ENCODE results near the gene MBTPS1.

The MBTPS1 gene

GRCh38 chr16:84074721-84075120 lies 42.0 kb downstream of the MBTPS1 start:
- DNase-seq (ENCODE audit: low read depth in 2 of 2), result no peak

GRCh38 chr16:84072014-84072413 lies 44.7 kb downstream of the MBTPS1 start:
- no peak for DNase-seq (ENCODE audit: low read depth in 2 of 2)

- DNase-seq (ENCODE audit: low read depth in 2 of 2), result no peak
Observed at GRCh38 chr16:84071121-84071520, 45.6 kb downstream of the MBTPS1 start.

GRCh38 chr16:84069540-84069939 lies 47.2 kb downstream of the MBTPS1 start:
- no peak for DNase-seq (ENCODE audit: low read depth in 2 of 2)

GRCh38 chr16:84068783-84069462 lies 47.8 kb downstream of the MBTPS1 start:
- DNase-seq (ENCODE audit: low read depth in 2 of 2), result no peak

GRCh38 chr16:84068041-84068440 lies 48.7 kb downstream of the MBTPS1 start:
- DNase-seq (ENCODE audit: low read depth in 2 of 2), result no peak

GRCh38 chr16:84067640-84068039 lies 49.1 kb downstream of the MBTPS1 start:
- DNase-seq (ENCODE audit: low read depth in 2 of 2), result no peak

GRCh38 chr16:84065536-84066132 lies 51.1 kb downstream of the MBTPS1 start:
- peak; percentile 20 to 23 for DNase-seq (ENCODE audit: low read depth in 2 of 2)

- DNase-seq (ENCODE audit: low read depth in 2 of 2), result no peak
Observed at GRCh38 chr16:84063980-84064379, 52.8 kb downstream of the MBTPS1 start.

- peak; percentile 16 to 25 for DNase-seq (ENCODE audit: low read depth in 2 of 2)
Observed at GRCh38 chr16:84062734-84063640, 53.8 kb downstream of the MBTPS1 start.

GRCh38 chr16:84061236-84061819 lies 55.4 kb downstream of the MBTPS1 start:
- DNase-seq (ENCODE audit: low read depth in 2 of 2), result no peak

- no peak for DNase-seq (ENCODE audit: low read depth in 2 of 2)
Observed at GRCh38 chr16:84059946-84060901, 56.5 kb downstream of the MBTPS1 start.

GRCh38 chr16:84059111-84059510 lies 57.6 kb downstream of the MBTPS1 start:
- no peak for DNase-seq (ENCODE audit: low read depth in 2 of 2)

- DNase-seq (ENCODE audit: low read depth in 2 of 2), result no peak
Observed at GRCh38 chr16:84058664-84059063, 58.1 kb downstream of the MBTPS1 start.

GRCh38 chr16:84058211-84058610 lies 58.5 kb downstream of the MBTPS1 start:
- no peak for DNase-seq (ENCODE audit: low read depth in 2 of 2)

- DNase-seq (ENCODE audit: low read depth in 2 of 2), result no peak
Observed at GRCh38 chr16:84056933-84057332, 59.8 kb downstream of the MBTPS1 start.

GRCh38 chr16:84055801-84056634 lies 60.7 kb downstream of the MBTPS1 start:
- no peak for DNase-seq (ENCODE audit: low read depth in 2 of 2)

GRCh38 chr16:84055366-84055765 lies 61.4 kb downstream of the MBTPS1 start:
- no peak for DNase-seq (ENCODE audit: low read depth in 2 of 2)

GRCh38 chr16:84054916-84055315 lies 61.8 kb downstream of the MBTPS1 start:
- DNase-seq (ENCODE audit: low read depth in 2 of 2), result no peak

GRCh38 chr16:84054271-84054670 lies 62.5 kb downstream of the MBTPS1 start:
- no peak for DNase-seq (ENCODE audit: low read depth in 2 of 2)
